IPS-18c (cell line): ENCODE results near the gene ADAMTSL3.
"Not testable (repeated sequence)": the region's sequence is repeated elsewhere in the genome, so short reads cannot be mapped to it uniquely, and the experiment has no call there.

ENCODE experiments used
- H3K4me3 ChIP-seq: 2 replicates; pipeline ENCODE4 v1.7.0; 2013; ENCODE audit warnings: low read depth, mild to moderate bottlenecking, low read length, moderate library complexity; ENCODE audit not compliant: insufficient read depth
- H3K9me3 ChIP-seq: one replicate; pipeline ENCODE4 v1.6.1; 2013; ENCODE audit warnings: mild to moderate bottlenecking, low read length, moderate library complexity; ENCODE audit not compliant: control insufficient read depth, insufficient read depth

ADAMTSL3 gene

GRCh38 chr15:84079885-84080777 lies 426.2 kb downstream of the ADAMTSL3 start:
- H3K9me3 ChIP-seq: no peaks in the 10 kb centered on the region
- peak overlapping the region; percentile 73 for H3K4me3 ChIP-seq

- not testable (repeated sequence) for H3K9me3 ChIP-seq
- H3K4me3 ChIP-seq: peak overlapping the region; percentile 73; the same call in 1 of the 2 replicates
These were observed 426.8 kb downstream of the ADAMTSL3 start for GRCh38 chr15:84080778-84081084.

- H3K9me3 ChIP-seq: no peaks in the 10 kb centered on the region
- no peak overlapping the region for H3K4me3 ChIP-seq
These were observed 427.7 kb downstream of the ADAMTSL3 start for GRCh38 chr15:84081391-84082168.

GRCh38 chr15:84082739-84083138 lies 428.8 kb downstream of the ADAMTSL3 start:
- Histone ChIP-seq H3K4me3 (no peak overlapping the region), H3K9me3 (no peaks in the 10 kb centered on the region)

- H3K4me3 ChIP-seq, H3K9me3 ChIP-seq: not testable (repeated sequence)
These were observed 432.1 kb downstream of the ADAMTSL3 start for GRCh38 chr15:84086071-84086470.
